PFSK-1 (cell line): Measurements from ENCODE around the gene KLHL36.

ENCODE experiments used
- FOXP2 ChIP-seq: optimal IDR thresholded peaks from 2 replicates; pipeline ENCODE3; 2011; ENCODE audit warnings: borderline replicate concordance, control low read depth, inconsistent platforms; ENCODE audit not compliant: insufficient read depth; ENCODE audit errors: extremely low read length, extremely low read depth
- POLR2AphosphoS5 ChIP-seq: IDR thresholded peaks from 2 replicates; pipeline ENCODE4 v1.6.1; 2012; ENCODE audit warnings: low read depth, mild to moderate bottlenecking, control low read depth, low read length, moderate library complexity
- REST ChIP-seq, 2 experiments: IDR thresholded peaks; 2 replicates each; pipeline versions ENCODE4 v1.6.1 to v1.8.0; 2011 to 2012; ENCODE audit warnings: low read depth in 2 of 2, low read length in 2 of 2, control low read depth in 1 of 2, inconsistent platforms in 1 of 2, mild to moderate bottlenecking in 1 of 2, moderate library complexity in 1 of 2; ENCODE audit not compliant: insufficient read depth in 1 of 2
- SIN3A ChIP-seq: IDR thresholded peaks from 2 replicates; pipeline ENCODE4 v1.6.1; 2012; ENCODE audit warnings: mild to moderate bottlenecking, low read length, moderate library complexity, borderline replicate concordance; ENCODE audit not compliant: insufficient read depth
- TAF1 ChIP-seq: IDR thresholded peaks from 2 replicates; pipeline ENCODE4 v1.6.1; 2012; ENCODE audit warnings: low read length, control low read depth, borderline replicate concordance; ENCODE audit not compliant: insufficient read depth

The KLHL36 gene

GRCh38 chr16:84704253-84704652 lies 55.9 kb downstream of the KLHL36 start:
- TF ChIP-seq POLR2AphosphoS5 (no peak), REST (IDR thresholded peaks at IDR 0.05; ENCODE audit: insufficient read depth in 1 of 2, low read depth in 2 of 2, low read length in 2 of 2) (no peak), SIN3A (no peak), TAF1 (no peak), FOXP2 (no peak)

- no peak for TF ChIP-seq TAF1
- TF ChIP-seq FOXP2: no peak
- TF ChIP-seq SIN3A: no peak
- no peak for TF ChIP-seq POLR2AphosphoS5
- no peak for TF ChIP-seq REST (IDR thresholded peaks at IDR 0.05; ENCODE audit: insufficient read depth in 1 of 2, low read depth in 2 of 2, low read length in 2 of 2)
Measured at GRCh38 chr16:84706856-84707255, 58.5 kb downstream of the KLHL36 start.

- no peak for TF ChIP-seq SIN3A
- TF ChIP-seq REST (IDR thresholded peaks at IDR 0.05; ENCODE audit: insufficient read depth in 1 of 2, low read depth in 2 of 2, low read length in 2 of 2): no peak
- no peak for TF ChIP-seq FOXP2
- TF ChIP-seq POLR2AphosphoS5: no peak
- TF ChIP-seq TAF1: no peak
Measured at GRCh38 chr16:84709609-84710008, 61.3 kb downstream of the KLHL36 start.

GRCh38 chr16:84710686-84711085 lies 62.4 kb downstream of the KLHL36 start:
- no peak for TF ChIP-seq SIN3A
- TF ChIP-seq FOXP2: no peak
- no peak for TF ChIP-seq TAF1
- TF ChIP-seq REST (IDR thresholded peaks at IDR 0.05; ENCODE audit: insufficient read depth in 1 of 2, low read depth in 2 of 2, low read length in 2 of 2): no peak
- TF ChIP-seq POLR2AphosphoS5: no peak
